ENCODE data around the gene HELZ.

DNA sequence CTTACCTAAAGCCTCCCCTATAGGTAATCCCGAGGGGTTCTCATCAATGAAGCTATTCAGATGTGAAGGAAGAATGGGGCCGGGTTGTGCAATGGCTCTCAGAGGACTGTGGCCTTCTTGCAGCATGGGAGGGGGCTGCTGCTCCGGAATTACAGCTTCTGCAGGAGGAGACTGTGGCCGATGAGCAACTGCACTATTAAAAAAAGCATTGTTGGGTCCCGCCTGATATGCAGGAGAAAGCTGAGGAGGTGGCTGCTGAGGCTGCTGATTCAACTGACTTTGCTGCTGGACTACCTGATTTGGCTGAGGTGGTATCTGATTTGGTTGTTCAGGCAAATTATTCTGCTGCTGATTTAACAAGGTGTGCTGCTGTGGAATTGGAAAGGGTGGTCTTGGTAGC lies 135.9 kb downstream of the HELZ start:
- TF ChIP-seq EZH2 (IDR thresholded peaks at IDR 0.05; ENCODE audit: insufficient read depth, poor library complexity, severe bottlenecking) (no peak), EZH2phosphoT487 (IDR thresholded peaks at IDR 0.05; ENCODE audit: insufficient read depth, low read depth) (no peak)
